22Rv1 (cell line): Measurements from ENCODE around the gene TAF12.

Experiments
- ZFX ChIP-seq: fragments of 450-650 bp; IDR thresholded peaks from 2 replicates; pipeline ENCODE4 v1.6.1; 2017; ENCODE audit warnings: antibody characterized with exemption, borderline replicate concordance
- TF ChIP-seq, protein P1 (sequence below): fragments of 450-650 bp; IDR thresholded peaks from 2 replicates; pipeline ENCODE4 v1.5.1; 2017; ENCODE audit warnings: mild to moderate bottlenecking

DNA sequence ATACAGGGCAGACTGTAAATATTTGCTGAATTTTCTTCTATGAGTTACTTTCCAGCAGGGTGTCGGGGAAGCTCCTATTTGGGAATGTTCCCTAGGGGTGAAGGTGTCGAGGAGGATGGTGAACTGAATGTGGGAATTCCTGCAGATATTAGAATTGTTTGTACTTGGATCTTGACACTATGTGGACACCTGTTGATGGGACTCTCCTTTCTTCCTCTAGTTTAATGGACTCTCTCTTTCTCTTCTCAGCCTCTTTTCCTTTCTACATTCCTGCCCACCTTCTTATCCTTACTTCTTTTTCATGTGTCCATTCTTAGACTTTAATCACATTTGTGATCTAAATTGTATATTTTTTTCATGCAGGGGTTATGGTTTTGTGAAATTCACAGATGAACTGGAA, 75.9 kb downstream of the TAF12 start:
- TF ChIP-seq, protein P1, sequence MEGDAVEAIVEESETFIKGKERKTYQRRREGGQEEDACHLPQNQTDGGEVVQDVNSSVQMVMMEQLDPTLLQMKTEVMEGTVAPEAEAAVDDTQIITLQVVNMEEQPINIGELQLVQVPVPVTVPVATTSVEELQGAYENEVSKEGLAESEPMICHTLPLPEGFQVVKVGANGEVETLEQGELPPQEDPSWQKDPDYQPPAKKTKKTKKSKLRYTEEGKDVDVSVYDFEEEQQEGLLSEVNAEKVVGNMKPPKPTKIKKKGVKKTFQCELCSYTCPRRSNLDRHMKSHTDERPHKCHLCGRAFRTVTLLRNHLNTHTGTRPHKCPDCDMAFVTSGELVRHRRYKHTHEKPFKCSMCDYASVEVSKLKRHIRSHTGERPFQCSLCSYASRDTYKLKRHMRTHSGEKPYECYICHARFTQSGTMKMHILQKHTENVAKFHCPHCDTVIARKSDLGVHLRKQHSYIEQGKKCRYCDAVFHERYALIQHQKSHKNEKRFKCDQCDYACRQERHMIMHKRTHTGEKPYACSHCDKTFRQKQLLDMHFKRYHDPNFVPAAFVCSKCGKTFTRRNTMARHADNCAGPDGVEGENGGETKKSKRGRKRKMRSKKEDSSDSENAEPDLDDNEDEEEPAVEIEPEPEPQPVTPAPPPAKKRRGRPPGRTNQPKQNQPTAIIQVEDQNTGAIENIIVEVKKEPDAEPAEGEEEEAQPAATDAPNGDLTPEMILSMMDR, result no peak
- no peak for TF ChIP-seq ZFX
